Measurements from ENCODE around the gene EIF4ENIF1. TPM values are rescaled to one million over a fixed set of nuclear protein-coding genes. Genes with fewer than 3 reads are reported as not detected.

The EIF4ENIF1 gene
- total and polyA plus RNA-seq, 9 of the 15 experiments (the other 6 are each of a cell fraction or from before 2014, with no cell fraction given): 2.5 to 24.9 (median 15.8) TPM

DNA sequence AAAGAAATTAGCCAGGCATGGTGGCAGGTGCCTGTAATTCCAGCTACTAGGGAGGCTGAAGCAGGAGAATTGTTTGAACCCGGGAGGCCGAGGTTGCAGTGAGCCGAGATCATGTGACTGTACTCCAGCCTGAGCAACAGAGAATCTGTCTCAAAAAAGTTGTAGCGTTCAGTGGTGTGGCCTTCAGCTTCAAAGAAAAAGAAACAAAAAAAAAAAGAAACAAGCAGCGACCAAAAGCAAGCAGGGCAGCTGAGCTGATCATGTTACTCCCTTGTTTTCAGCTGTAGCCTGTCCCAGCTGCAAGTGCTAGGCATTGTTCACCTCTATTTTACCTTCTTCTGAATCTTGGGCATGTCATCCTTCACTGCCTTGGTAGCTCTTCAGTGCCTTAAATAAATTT is 43.7 kb upstream of the EIF4ENIF1 start:
- WGBS (ENCODE audit: insufficient coverage, low coverage, missing lambda C conversion rate): 68% methylated on average over 3 of the region's 5 CpGs
- no peaks in the 10 kb centered on the region for H3K9me1 ChIP-seq (ENCODE audit: control insufficient read depth, insufficient read depth, low read length)
- H3K27ac ChIP-seq (ENCODE audit: extremely low read depth, low read depth, low read length): no peak overlapping the region

More for the DNA sequence above, 43.7 kb upstream of the EIF4ENIF1 start:
- Histone ChIP-seq H3K4me3 (no peak overlapping the region), H3K9me3 (replicated peaks; ENCODE audit: control insufficient read depth, insufficient read depth, low read depth, low read length) (no peaks in the 10 kb centered on the region), H3K79me2 (ENCODE audit: control insufficient read depth, insufficient read depth, low read length) (no peaks in the 10 kb centered on the region), H3K4me1 (replicated peaks in 1 of 2; ENCODE audit: control insufficient read depth in 2 of 2, insufficient read depth in 2 of 2, low read length in 2 of 2) (peaks cover 0 to 7% of the 10 kb centered on the region in 2 experiments; a peak in 3 of 5 replicates), H3K4me2 (ENCODE audit: insufficient read depth, low read length) (no peak overlapping the region), H3K36me3 (ENCODE audit: control insufficient read depth, insufficient read depth, low read length) (no peaks in the 10 kb centered on the region), H3K9ac (ENCODE audit: insufficient read depth in 1 of 2, low read depth in 2 of 2, low read length in 2 of 2) (no peak overlapping the region), H2AFZ (ENCODE audit: low read depth, low read length) (no peak overlapping the region), H3K27me3 (ENCODE audit: control insufficient read depth in 2 of 2, insufficient read depth in 2 of 2, low read length in 2 of 2) (no peaks in the 10 kb centered on the region), H4K20me1 (replicated peaks; ENCODE audit: control insufficient read depth, insufficient read depth, low read length) (no peaks in the 10 kb centered on the region)
- CTCF ChIA-PET (ENCODE audit: low intra/inter-chr PET ratio): no interaction called here
- FAIRE-seq (no peak), ATAC-seq (no peak), DNase-seq (ENCODE audit: extremely low read depth in 1 of 4, low spot score in 3 of 4) (no peak)
- TF ChIP-seq, protein P1, sequence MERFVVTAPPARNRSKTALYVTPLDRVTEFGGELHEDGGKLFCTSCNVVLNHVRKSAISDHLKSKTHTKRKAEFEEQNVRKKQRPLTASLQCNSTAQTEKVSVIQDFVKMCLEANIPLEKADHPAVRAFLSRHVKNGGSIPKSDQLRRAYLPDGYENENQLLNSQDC (CRISPR knock-in tag; IDR thresholded peaks at IDR 0.05): no peak
- TF ChIP-seq, protein P2, sequence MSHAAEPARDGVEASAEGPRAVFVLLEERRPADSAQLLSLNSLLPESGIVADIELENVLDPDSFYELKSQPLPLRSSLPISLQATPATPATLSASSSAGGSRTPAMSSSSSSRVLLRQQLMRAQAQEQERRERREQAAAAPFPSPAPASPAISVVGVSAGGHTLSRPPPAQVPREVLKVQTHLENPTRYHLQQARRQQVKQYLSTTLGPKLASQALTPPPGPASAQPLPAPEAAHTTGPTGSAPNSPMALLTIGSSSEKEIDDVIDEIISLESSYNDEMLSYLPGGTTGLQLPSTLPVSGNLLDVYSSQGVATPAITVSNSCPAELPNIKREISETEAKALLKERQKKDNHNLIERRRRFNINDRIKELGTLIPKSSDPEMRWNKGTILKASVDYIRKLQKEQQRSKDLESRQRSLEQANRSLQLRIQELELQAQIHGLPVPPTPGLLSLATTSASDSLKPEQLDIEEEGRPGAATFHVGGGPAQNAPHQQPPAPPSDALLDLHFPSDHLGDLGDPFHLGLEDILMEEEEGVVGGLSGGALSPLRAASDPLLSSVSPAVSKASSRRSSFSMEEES (CRISPR knock-in tag; IDR thresholded peaks at IDR 0.05): peak; percentile 34; the same call in 1 of the 2 replicates
- TF ChIP-seq ZNF551 (CRISPR knock-in tag; IDR thresholded peaks at IDR 0.05) (no peak), SETDB1 (IDR thresholded peaks at IDR 0.05; ENCODE audit: low read length) (no peak)
- POLR2A ChIA-PET: interaction anchor here (0.6 kb wide), 1 partner anchor 13 kb away, joined by 3 read pairs; no protein-coding TSS in a partner anchor
- intact Hi-C loops (cut with micrococcal nuclease): no loop called here
- BruUV-seq (replicated peaks): no TSS peak
- in situ Hi-C loops (cut with MboI): no loop called here
